Measurements from ENCODE around the gene CFAP45.
A peak's percentile ranks its signal among the peaks of the same experiment; 100 is the strongest.

CFAP45 gene

DNA sequence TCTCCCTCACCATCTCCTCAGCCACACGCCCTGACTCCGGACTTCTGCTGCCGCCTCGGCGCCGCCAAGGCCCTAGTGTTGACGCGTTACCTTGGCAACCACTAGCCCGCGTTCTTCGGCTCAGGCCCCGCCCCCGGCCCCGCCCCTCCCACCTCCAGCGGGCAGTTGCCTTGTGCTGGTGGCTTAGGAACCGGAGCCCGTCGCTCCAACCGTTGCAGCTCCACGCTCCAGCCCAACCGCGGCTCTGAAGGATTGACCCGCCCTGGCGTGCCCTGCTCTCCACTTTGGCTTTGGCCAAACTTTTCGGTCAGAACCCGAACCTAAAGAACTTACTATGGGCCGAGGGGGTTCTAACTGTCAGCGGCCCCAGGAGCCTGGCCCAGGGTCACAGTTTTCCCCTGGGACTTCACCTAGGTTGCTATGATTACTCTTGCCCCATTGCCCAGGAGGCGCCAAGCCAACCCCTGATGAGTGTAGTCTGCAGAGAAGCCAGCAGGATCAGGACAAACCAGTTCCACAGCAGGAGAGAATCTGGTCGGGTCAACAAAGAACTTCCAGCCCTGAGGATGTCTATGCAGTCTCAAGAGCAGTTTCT lies at the start of gene CFAP45:
TSS of gene CFAP45 (minus strand) at position 80 of the 595 bp plus-strand sequence. CDS start at position 13, 67 bp downstream.
- H3K4me3 ChIP-seq (ENCODE audit: low read depth in 1 of 5, low read length in 5 of 5), result peak within 1 kb of the TSS in 2 of 5 donors; percentile 18 to 31
- H3K9me3 ChIP-seq (ENCODE audit: control insufficient read depth in 5 of 5, low read length in 5 of 5), result no peaks in the 10 kb centered on the region
- H3K27me3 ChIP-seq (ENCODE audit: control insufficient read depth in 5 of 5, insufficient read depth in 4 of 5, low read length in 5 of 5), result no peaks in the 10 kb centered on the region
- H3K4me1 ChIP-seq (ENCODE audit: control insufficient read depth in 5 of 5, insufficient read depth in 5 of 5, low read length in 5 of 5), result peaks cover 0 to 33% (median 24%) of the 10 kb centered on the region in 5 donors
- no peaks in the 10 kb centered on the region for H3K36me3 ChIP-seq (ENCODE audit: control insufficient read depth in 5 of 5, insufficient read depth in 5 of 5, low read length in 5 of 5)
- H3K27ac ChIP-seq (ENCODE audit: low read depth, low read length), result no peak within 1 kb of the TSS
- no peak within 1 kb of the TSS for H3K9ac ChIP-seq (ENCODE audit: low read length in 5 of 5)

DNA sequence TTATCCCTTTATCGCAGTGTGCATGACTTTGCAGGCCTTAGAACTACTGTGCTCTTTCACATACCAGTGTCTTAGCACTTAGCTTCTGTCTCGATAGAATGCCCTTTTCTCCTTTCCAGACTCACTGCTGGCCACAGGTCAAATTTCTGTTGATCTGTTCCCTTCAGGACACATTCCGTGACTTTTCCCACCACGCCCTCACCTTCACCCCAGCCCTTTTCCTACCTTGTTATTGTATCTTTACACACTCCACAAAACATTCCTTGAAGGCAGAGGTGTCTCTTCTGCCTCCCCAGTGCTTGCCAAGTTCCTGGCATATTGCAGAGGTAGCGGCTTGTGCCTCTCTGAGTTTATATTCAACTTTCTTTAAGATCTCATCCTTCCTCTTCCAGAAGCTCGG lies 49.2 kb upstream of the CFAP45 start:
- no peaks in the 10 kb centered on the region for H3K36me3 ChIP-seq (ENCODE audit: control insufficient read depth in 5 of 5, insufficient read depth in 5 of 5, low read length in 5 of 5)
- H3K9me3 ChIP-seq (ENCODE audit: control insufficient read depth in 5 of 5, low read length in 5 of 5), result no peaks in the 10 kb centered on the region
- no peak overlapping the region for H3K4me3 ChIP-seq (ENCODE audit: low read depth in 1 of 5, low read length in 5 of 5)
- peaks cover 0 to 18% (median 13%) of the 10 kb centered on the region in 5 donors for H3K4me1 ChIP-seq (ENCODE audit: control insufficient read depth in 5 of 5, insufficient read depth in 5 of 5, low read length in 5 of 5)
- H3K27me3 ChIP-seq (ENCODE audit: control insufficient read depth in 5 of 5, insufficient read depth in 4 of 5, low read length in 5 of 5), result peaks cover 13 to 42% (median 25%) of the 10 kb centered on the region in 5 donors
- H3K9ac ChIP-seq (ENCODE audit: low read length in 5 of 5), result no peak overlapping the region
- H3K27ac ChIP-seq (ENCODE audit: low read depth, low read length), result no peak overlapping the region

- H3K9me3 ChIP-seq (ENCODE audit: control insufficient read depth in 5 of 5, low read length in 5 of 5), result no peaks in the 10 kb centered on the region
- no peak overlapping the region for H3K9ac ChIP-seq (ENCODE audit: low read length in 5 of 5)
- peaks cover 0 to 16% (median 13%) of the 10 kb centered on the region in 5 donors for H3K4me1 ChIP-seq (ENCODE audit: control insufficient read depth in 5 of 5, insufficient read depth in 5 of 5, low read length in 5 of 5)
- no peak overlapping the region for H3K27ac ChIP-seq (ENCODE audit: low read depth, low read length)
- no peaks in the 10 kb centered on the region for H3K36me3 ChIP-seq (ENCODE audit: control insufficient read depth in 5 of 5, insufficient read depth in 5 of 5, low read length in 5 of 5)
- H3K4me3 ChIP-seq (ENCODE audit: low read depth in 1 of 5, low read length in 5 of 5), result no peak overlapping the region
- H3K27me3 ChIP-seq (ENCODE audit: control insufficient read depth in 5 of 5, insufficient read depth in 4 of 5, low read length in 5 of 5), result peaks cover 12 to 43% (median 28%) of the 10 kb centered on the region in 5 donors
Measured at GRCh38 chr1:159947942-159948341, 48.0 kb upstream of the CFAP45 start.

DNA sequence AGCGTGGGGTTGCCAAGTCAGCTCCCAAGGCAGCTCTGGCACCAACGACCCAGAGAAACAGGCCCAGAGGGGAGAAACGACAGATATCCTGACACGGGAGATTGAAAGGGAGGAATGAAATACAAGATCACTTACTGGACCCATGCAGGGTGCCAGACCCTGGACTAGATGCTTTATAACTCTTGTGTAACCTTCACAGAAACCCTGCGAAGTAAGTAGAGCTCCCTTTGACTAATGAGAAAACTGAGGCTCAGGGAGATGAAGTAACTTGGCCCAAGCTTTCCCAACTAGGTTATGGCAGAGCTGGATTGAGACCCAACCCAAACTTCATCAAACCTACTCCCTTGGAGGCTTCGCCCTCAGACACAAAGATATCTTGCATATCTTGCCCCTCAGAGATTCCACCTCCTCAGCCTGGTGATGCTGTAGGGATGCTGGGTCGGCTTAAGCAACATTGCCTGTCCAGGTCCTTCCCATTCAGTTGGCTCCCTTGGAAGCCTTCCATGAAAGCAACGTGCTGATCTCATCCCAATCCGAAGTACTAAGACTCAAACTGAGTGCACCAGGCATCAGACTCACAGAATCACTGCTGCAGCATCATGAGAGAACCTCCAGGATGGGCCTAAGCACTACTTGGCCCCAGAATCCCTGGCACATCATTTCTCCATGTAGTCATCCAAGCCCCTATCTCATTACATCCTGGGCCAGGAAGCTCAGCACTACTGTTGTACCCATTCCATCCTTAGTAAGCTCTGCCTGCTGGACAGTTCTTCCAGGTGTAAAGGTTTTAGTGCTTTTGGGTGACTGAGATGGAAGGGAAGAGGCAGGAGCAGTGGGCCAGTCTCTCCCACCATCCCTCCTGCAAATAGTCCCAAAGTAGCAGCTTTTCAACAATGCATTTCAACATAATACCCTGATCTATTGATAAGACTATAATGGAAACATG lies 46.5 kb upstream of the CFAP45 start:
- Histone ChIP-seq H3K9ac (ENCODE audit: low read length in 5 of 5) (no peak overlapping the region), H3K4me1 (ENCODE audit: control insufficient read depth in 5 of 5, insufficient read depth in 5 of 5, low read length in 5 of 5) (peaks cover 0 to 16% (median 13%) of the 10 kb centered on the region in 5 donors), H3K27me3 (ENCODE audit: control insufficient read depth in 5 of 5, insufficient read depth in 4 of 5, low read length in 5 of 5) (peaks cover 12 to 53% (median 29%) of the 10 kb centered on the region in 5 donors), H3K27ac (ENCODE audit: low read depth, low read length) (no peak overlapping the region), H3K4me3 (ENCODE audit: low read depth in 1 of 5, low read length in 5 of 5) (peak overlapping the region in 3 of 5 donors; percentile 43 to 55 (median 55)), H3K9me3 (ENCODE audit: control insufficient read depth in 5 of 5, low read length in 5 of 5) (no peaks in the 10 kb centered on the region), H3K36me3 (ENCODE audit: control insufficient read depth in 5 of 5, insufficient read depth in 5 of 5, low read length in 5 of 5) (no peaks in the 10 kb centered on the region)

DNA sequence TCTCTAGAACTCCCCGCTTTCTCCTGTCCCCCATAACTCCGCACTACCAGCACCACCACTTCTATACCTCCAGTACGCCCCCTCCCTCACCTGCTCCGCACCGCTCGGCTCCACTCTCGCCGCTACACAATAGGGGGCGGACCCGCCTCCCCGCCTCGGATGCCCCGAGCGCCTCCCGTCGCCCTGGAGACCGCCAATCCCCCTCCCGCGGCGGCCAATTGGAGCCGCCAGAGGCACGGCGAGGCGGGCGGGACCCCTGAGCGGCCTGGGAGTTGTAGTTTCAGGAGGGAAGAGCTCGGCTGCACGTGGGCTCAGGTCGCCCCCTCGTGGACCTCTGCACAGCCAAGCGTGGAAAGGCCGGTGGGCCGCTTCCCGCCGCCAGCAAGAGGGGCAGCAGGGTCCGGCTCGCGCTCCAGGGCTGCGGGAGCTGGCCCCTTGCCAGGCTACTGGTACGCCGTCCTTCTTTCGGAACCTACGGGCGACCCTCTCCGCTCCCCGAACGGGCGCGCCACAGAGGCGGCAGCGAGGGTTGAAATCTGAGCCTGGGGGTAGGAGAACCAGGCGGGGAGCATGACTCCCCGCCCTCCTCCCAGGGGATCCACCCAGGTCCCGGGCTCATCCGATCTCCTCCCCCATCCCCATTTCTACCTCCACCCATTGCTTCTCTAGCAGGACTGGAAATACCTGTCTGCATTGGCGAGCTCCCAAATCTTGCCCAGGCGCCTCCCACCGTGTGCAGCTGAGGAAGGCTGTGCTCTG lies 45.7 kb upstream of the CFAP45 start, which contains the start of gene IGSF9:
TSS of gene IGSF9 (minus strand) at position 131 of the 759 bp plus-strand sequence. CDS start 2,159 bp downstream, outside the sequence.
- H3K27ac ChIP-seq (ENCODE audit: low read depth, low read length), result no peak within 1 kb of the TSS

GRCh38 chr1:159944623-159945455 lies 44.9 kb upstream of the CFAP45 start:
- peak overlapping the region in 4 of 5 donors; percentile 39 to 55 (median 49) for H3K4me3 ChIP-seq (ENCODE audit: low read depth in 1 of 5, low read length in 5 of 5)
- H3K36me3 ChIP-seq (ENCODE audit: control insufficient read depth in 5 of 5, insufficient read depth in 5 of 5, low read length in 5 of 5), result no peaks in the 10 kb centered on the region
- peaks cover 12 to 57% (median 34%) of the 10 kb centered on the region in 5 donors for H3K27me3 ChIP-seq (ENCODE audit: control insufficient read depth in 5 of 5, insufficient read depth in 4 of 5, low read length in 5 of 5)
- no peaks in the 10 kb centered on the region for H3K9me3 ChIP-seq (ENCODE audit: control insufficient read depth in 5 of 5, low read length in 5 of 5)
- no peak overlapping the region for H3K9ac ChIP-seq (ENCODE audit: low read length in 5 of 5)
- H3K27ac ChIP-seq (ENCODE audit: low read depth, low read length), result no peak overlapping the region
- H3K4me1 ChIP-seq (ENCODE audit: control insufficient read depth in 5 of 5, insufficient read depth in 5 of 5, low read length in 5 of 5), result peaks cover 0 to 16% (median 13%) of the 10 kb centered on the region in 5 donors

More for the DNA sequence above, 45.7 kb upstream of the CFAP45 start, which contains the start of gene IGSF9:
- Histone ChIP-seq H3K4me1 (ENCODE audit: control insufficient read depth in 5 of 5, insufficient read depth in 5 of 5, low read length in 5 of 5) (peaks cover 0 to 16% (median 13%) of the 10 kb centered on the region in 5 donors), H3K36me3 (ENCODE audit: control insufficient read depth in 5 of 5, insufficient read depth in 5 of 5, low read length in 5 of 5) (no peaks in the 10 kb centered on the region), H3K9me3 (ENCODE audit: control insufficient read depth in 5 of 5, low read length in 5 of 5) (no peaks in the 10 kb centered on the region), H3K9ac (ENCODE audit: low read length in 5 of 5) (peak within 1 kb of the TSS in 1 of 5 donors; percentile 10), H3K27me3 (ENCODE audit: control insufficient read depth in 5 of 5, insufficient read depth in 4 of 5, low read length in 5 of 5) (peaks cover 12 to 57% (median 29%) of the 10 kb centered on the region in 5 donors), H3K4me3 (ENCODE audit: low read depth in 1 of 5, low read length in 5 of 5) (peak within 1 kb of the TSS in 4 of 5 donors; percentile 39 to 55 (median 49))

GRCh38 chr1:159943908-159944622 lies 44.1 kb upstream of the CFAP45 start:
- Histone ChIP-seq H3K27ac (ENCODE audit: low read depth, low read length) (no peak overlapping the region), H3K9ac (ENCODE audit: low read length in 5 of 5) (no peak overlapping the region), H3K9me3 (ENCODE audit: control insufficient read depth in 5 of 5, low read length in 5 of 5) (no peaks in the 10 kb centered on the region)

GRCh38 chr1:159943278-159943640 lies 43.3 kb upstream of the CFAP45 start:
- H3K9me3 ChIP-seq (ENCODE audit: control insufficient read depth in 5 of 5, low read length in 5 of 5), result no peaks in the 10 kb centered on the region
- peaks cover 12 to 57% (median 34%) of the 10 kb centered on the region in 5 donors for H3K27me3 ChIP-seq (ENCODE audit: control insufficient read depth in 5 of 5, insufficient read depth in 4 of 5, low read length in 5 of 5)
- H3K36me3 ChIP-seq (ENCODE audit: control insufficient read depth in 5 of 5, insufficient read depth in 5 of 5, low read length in 5 of 5), result no peaks in the 10 kb centered on the region
- no peak overlapping the region for H3K9ac ChIP-seq (ENCODE audit: low read length in 5 of 5)
- H3K4me3 ChIP-seq (ENCODE audit: low read depth in 1 of 5, low read length in 5 of 5), result no peak overlapping the region
- peaks cover 0 to 16% (median 13%) of the 10 kb centered on the region in 5 donors for H3K4me1 ChIP-seq (ENCODE audit: control insufficient read depth in 5 of 5, insufficient read depth in 5 of 5, low read length in 5 of 5)
- H3K27ac ChIP-seq (ENCODE audit: low read depth, low read length), result no peak overlapping the region

More at GRCh38 chr1:159943908-159944622, 44.1 kb upstream of the CFAP45 start:
- Histone ChIP-seq H3K4me3 (ENCODE audit: low read depth in 1 of 5, low read length in 5 of 5) (no peak overlapping the region), H3K4me1 (ENCODE audit: control insufficient read depth in 5 of 5, insufficient read depth in 5 of 5, low read length in 5 of 5) (peaks cover 0 to 16% (median 13%) of the 10 kb centered on the region in 5 donors), H3K36me3 (ENCODE audit: control insufficient read depth in 5 of 5, insufficient read depth in 5 of 5, low read length in 5 of 5) (no peaks in the 10 kb centered on the region), H3K27me3 (ENCODE audit: control insufficient read depth in 5 of 5, insufficient read depth in 4 of 5, low read length in 5 of 5) (peaks cover 12 to 57% (median 34%) of the 10 kb centered on the region in 5 donors)
